ENCODE results near the gene SNX3.

DNA sequence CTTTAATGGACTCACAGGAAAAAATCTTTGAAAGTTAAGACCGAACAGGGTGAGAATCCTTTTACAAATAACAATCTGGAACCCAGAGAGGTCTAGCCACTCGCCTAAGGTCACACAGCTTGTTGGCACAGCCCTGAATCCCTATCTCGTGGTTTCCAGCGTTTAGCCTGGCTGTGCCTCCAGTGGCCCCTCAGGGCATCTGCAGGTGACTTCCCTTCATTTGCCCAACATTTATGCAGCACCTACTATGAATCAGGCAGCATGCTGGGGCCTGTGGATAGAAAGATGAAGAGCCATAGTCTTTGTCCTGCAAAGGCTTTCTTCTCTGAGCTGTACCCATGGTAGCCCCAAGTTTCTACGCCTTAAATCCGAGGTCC is 97.6 kb downstream of the SNX3 start:
- TF ChIP-seq, protein P1, sequence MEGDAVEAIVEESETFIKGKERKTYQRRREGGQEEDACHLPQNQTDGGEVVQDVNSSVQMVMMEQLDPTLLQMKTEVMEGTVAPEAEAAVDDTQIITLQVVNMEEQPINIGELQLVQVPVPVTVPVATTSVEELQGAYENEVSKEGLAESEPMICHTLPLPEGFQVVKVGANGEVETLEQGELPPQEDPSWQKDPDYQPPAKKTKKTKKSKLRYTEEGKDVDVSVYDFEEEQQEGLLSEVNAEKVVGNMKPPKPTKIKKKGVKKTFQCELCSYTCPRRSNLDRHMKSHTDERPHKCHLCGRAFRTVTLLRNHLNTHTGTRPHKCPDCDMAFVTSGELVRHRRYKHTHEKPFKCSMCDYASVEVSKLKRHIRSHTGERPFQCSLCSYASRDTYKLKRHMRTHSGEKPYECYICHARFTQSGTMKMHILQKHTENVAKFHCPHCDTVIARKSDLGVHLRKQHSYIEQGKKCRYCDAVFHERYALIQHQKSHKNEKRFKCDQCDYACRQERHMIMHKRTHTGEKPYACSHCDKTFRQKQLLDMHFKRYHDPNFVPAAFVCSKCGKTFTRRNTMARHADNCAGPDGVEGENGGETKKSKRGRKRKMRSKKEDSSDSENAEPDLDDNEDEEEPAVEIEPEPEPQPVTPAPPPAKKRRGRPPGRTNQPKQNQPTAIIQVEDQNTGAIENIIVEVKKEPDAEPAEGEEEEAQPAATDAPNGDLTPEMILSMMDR (conservative IDR thresholded peaks at IDR 0.05), result no peak; the same call in 1 of the 2 replicates
- no peak for TF ChIP-seq EZH2 (IDR thresholded peaks at IDR 0.05; ENCODE audit: low read depth)
